ENCODE results near the gene ITPRID1. TPM values are rescaled to one million over a fixed set of nuclear protein-coding genes. Genes with fewer than 3 reads are reported as not detected.

The ITPRID1 gene
- polyA plus RNA-seq, 3 donors from 2014 or later, result not detected

- peaks cover 0 to 1% (median 0%) of the 10 kb centered on the region in 3 donors for H3K27me3 Mint-ChIP-seq (ENCODE audit: low read depth in 3 of 3)
- H3K4me3 Mint-ChIP-seq, result no peak overlapping the region
- H3K9me3 Mint-ChIP-seq, result peaks cover 0 to 5% (median 1%) of the 10 kb centered on the region in 6 donors
- H3K4me1 Mint-ChIP-seq, result no peaks in the 10 kb centered on the region
- no peak overlapping the region for H3K27ac Mint-ChIP-seq
- no peak for DNase-seq
- H3K36me3 Mint-ChIP-seq, result no peaks in the 10 kb centered on the region
Measured at GRCh38 chr7:31603046-31603445, 89.2 kb downstream of the ITPRID1 start.

GRCh38 chr7:31613604-31614003 is 99.7 kb downstream of the ITPRID1 start:
- Mint-ChIP-seq H3K4me1 (no peaks in the 10 kb centered on the region), H3K27ac (no peak overlapping the region), H3K9me3 (peaks cover 0 to 14% (median 3%) of the 10 kb centered on the region in 6 donors), H3K4me3 (no peak overlapping the region), H3K27me3 (ENCODE audit: low read depth in 3 of 3) (no peaks in the 10 kb centered on the region), H3K36me3 (no peaks in the 10 kb centered on the region)
- no peak for DNase-seq

- Mint-ChIP-seq H3K4me1 (no peaks in the 10 kb centered on the region), H3K4me3 (no peak overlapping the region), H3K27ac (no peak overlapping the region), H3K36me3 (no peaks in the 10 kb centered on the region), H3K9me3 (peaks cover 0 to 5% (median 0%) of the 10 kb centered on the region in 6 donors), H3K27me3 (ENCODE audit: low read depth in 3 of 3) (peaks cover 0 to 2% (median under 1%) of the 10 kb centered on the region in 3 donors)
- DNase-seq, result no peak
Measured at GRCh38 chr7:31633467-31633866, 119.6 kb downstream of the ITPRID1 start.

DNA sequence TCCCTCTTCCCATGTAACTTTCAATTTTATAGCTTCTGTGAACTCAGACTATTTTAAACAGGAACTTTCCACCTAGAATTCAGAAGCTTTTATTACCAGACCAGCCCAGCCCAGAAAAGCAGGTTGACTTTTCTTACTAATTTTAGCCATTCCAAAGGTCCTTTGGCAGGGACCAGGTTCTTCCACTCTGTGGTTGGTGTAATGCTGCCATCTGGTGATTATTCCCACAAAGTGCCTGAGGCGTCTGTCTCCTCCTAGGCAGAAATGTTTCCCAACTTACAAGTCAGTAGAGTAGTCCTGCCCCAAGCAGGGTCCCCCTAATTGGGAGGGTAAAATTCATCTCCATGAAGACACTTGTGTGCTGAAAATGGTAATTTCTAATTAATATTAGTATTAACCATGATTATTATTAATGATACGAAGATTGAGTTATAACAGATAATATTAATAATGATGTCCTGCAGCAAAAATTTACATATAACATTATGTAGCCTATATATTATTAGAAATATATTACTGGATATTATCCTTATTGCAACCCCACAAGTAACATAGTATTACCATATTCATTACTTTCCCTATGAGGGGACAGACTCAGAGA is 120.1 kb downstream of the ITPRID1 start:
- H3K36me3 Mint-ChIP-seq, result no peaks in the 10 kb centered on the region
- DNase-seq, result no peak
- no peaks in the 10 kb centered on the region for H3K4me1 Mint-ChIP-seq
- H3K4me3 Mint-ChIP-seq, result no peak overlapping the region
- H3K27me3 Mint-ChIP-seq (ENCODE audit: low read depth in 3 of 3), result peaks cover 0 to 2% (median 0%) of the 10 kb centered on the region in 3 donors
- peaks cover 0 to 5% (median 0%) of the 10 kb centered on the region in 6 donors for H3K9me3 Mint-ChIP-seq
- no peak overlapping the region for H3K27ac Mint-ChIP-seq

DNA sequence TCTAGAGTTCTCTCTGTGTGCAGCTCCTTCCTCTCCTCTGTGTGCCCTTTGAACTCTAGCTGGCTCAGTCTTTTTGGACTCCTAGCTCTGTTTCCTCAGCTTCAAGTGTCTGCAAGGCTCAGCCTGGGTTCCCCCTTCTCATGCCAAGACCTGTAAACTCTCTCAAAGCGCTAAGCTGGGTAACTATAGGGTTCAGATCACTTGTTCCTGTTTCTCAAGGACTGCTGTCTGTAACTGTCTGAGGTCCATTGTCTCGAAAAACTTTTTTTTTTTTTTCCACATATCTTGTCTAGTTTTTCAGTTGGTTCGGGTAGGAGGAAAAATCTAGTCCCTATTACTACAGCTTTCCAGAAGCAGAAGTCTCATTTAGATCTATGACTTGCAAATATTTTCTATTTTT is 126.5 kb downstream of the ITPRID1 start:
- H3K9me3 Mint-ChIP-seq, result peaks cover 0 to 22% (median 3%) of the 10 kb centered on the region in 6 donors

GRCh38 chr7:31642681-31643115 is 128.8 kb downstream of the ITPRID1 start:
- DNase-seq, result no peak
- Mint-ChIP-seq H3K4me3 (no peak overlapping the region), H3K36me3 (no peaks in the 10 kb centered on the region), H3K27me3 (ENCODE audit: low read depth in 3 of 3) (peaks cover 0 to 4% (median 2%) of the 10 kb centered on the region in 3 donors), H3K9me3 (peaks cover 0 to 22% (median 3%) of the 10 kb centered on the region in 6 donors), H3K4me1 (no peaks in the 10 kb centered on the region), H3K27ac (no peak overlapping the region)

More for the DNA sequence above, 126.5 kb downstream of the ITPRID1 start:
- Mint-ChIP-seq H3K27ac (no peak overlapping the region), H3K4me3 (no peak overlapping the region), H3K36me3 (no peaks in the 10 kb centered on the region), H3K4me1 (no peaks in the 10 kb centered on the region), H3K27me3 (ENCODE audit: low read depth in 3 of 3) (peaks cover 0 to 2% (median 2%) of the 10 kb centered on the region in 3 donors)
- DNase-seq, result no peak

- no peak overlapping the region for H3K4me3 Mint-ChIP-seq
- H3K9me3 Mint-ChIP-seq, result peaks cover 0 to 7% (median 0%) of the 10 kb centered on the region in 6 donors
- no peaks in the 10 kb centered on the region for H3K36me3 Mint-ChIP-seq
- H3K27ac Mint-ChIP-seq, result no peak overlapping the region
- DNase-seq, result no peak
- H3K4me1 Mint-ChIP-seq, result no peaks in the 10 kb centered on the region
- peaks cover 2% of the 10 kb centered on the region in 3 donors for H3K27me3 Mint-ChIP-seq (ENCODE audit: low read depth in 3 of 3)
Measured at GRCh38 chr7:31646942-31647341, 133.1 kb downstream of the ITPRID1 start.

DNA sequence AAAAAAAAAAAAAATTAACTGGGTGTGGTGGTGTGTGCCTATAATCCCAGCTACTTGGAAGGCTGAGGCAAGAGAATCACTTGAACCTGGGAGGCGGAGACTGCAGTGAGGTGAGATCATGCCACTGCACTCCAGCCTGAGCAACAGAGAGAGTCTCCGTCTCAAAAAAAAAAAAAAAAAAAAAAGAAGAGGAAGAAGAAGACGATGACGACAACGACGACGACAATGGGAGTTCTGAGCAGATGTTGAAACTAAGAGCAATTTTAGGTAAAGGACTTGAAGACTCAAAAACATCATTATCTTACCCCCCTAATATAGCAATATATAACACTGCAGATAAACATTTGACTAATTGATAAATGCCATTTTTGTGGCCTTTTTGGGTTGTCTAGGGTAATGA is 133.6 kb downstream of the ITPRID1 start:
- Mint-ChIP-seq H3K4me1 (no peaks in the 10 kb centered on the region), H3K27me3 (ENCODE audit: low read depth in 3 of 3) (peaks cover 0 to 2% (median 2%) of the 10 kb centered on the region in 3 donors), H3K9me3 (peaks cover 0 to 5% (median 0%) of the 10 kb centered on the region in 6 donors), H3K4me3 (no peak overlapping the region), H3K27ac (no peak overlapping the region), H3K36me3 (no peaks in the 10 kb centered on the region)
- no peak for DNase-seq

GRCh38 chr7:31648288-31648687 is 134.4 kb downstream of the ITPRID1 start:
- Mint-ChIP-seq H3K4me1 (no peaks in the 10 kb centered on the region), H3K9me3 (peaks cover 0 to 9% (median 0%) of the 10 kb centered on the region in 6 donors), H3K27ac (no peak overlapping the region), H3K36me3 (no peaks in the 10 kb centered on the region), H3K27me3 (ENCODE audit: low read depth in 3 of 3) (peaks cover 0 to 2% (median 2%) of the 10 kb centered on the region in 3 donors), H3K4me3 (no peak overlapping the region)
- DNase-seq, result no peak

DNA sequence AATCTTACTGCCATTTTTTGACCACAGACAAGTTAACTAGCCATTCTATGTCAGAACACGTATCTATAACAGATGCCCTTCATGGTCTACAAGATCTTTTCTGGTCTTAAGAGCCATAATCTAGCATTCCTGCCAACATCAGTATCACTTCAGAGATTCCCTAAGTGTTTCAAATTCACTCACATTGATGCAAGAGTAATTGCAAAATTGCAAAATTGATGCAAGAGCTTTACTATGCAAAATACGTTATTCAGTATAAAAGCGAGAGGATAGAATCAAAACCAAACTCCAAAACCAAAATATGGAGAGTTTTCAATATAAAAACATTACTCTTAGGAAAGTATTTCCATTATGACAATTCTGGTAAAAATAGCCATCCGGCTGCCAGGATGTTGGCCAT is 135.0 kb downstream of the ITPRID1 start:
- no peak for DNase-seq
- H3K9me3 Mint-ChIP-seq, result peaks cover 0 to 9% (median 0%) of the 10 kb centered on the region in 6 donors
- H3K27me3 Mint-ChIP-seq (ENCODE audit: low read depth in 3 of 3), result peaks cover 0 to 2% (median 2%) of the 10 kb centered on the region in 3 donors
- H3K4me3 Mint-ChIP-seq, result no peak overlapping the region
- H3K4me1 Mint-ChIP-seq, result no peaks in the 10 kb centered on the region
- H3K27ac Mint-ChIP-seq, result no peak overlapping the region
- no peaks in the 10 kb centered on the region for H3K36me3 Mint-ChIP-seq

GRCh38 chr7:31651234-31652062 is 137.6 kb downstream of the ITPRID1 start:
- Mint-ChIP-seq H3K9me3 (peaks cover 0 to 9% (median 1%) of the 10 kb centered on the region in 6 donors), H3K4me1 (no peaks in the 10 kb centered on the region), H3K4me3 (no peak overlapping the region), H3K27ac (no peak overlapping the region), H3K27me3 (ENCODE audit: low read depth in 3 of 3) (peaks cover 0 to 2% (median 0%) of the 10 kb centered on the region in 3 donors), H3K36me3 (no peaks in the 10 kb centered on the region)
- DNase-seq, result no peak

DNA sequence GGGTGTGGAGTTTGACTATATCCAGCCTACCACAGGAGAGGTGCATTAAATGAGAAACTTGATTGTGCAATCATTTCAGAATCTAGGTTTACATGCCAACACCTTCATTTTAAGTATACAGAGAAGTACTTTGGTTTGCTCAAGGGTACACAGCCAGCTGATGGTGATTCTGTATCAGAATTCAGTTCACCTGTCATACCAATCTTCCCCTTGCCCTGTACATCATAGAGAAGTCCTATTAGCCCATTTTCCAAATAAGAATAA is 138.1 kb downstream of the ITPRID1 start:
- DNase-seq, result no peak
- H3K4me3 Mint-ChIP-seq, result no peak overlapping the region
- H3K36me3 Mint-ChIP-seq, result no peaks in the 10 kb centered on the region
- H3K27ac Mint-ChIP-seq, result no peak overlapping the region
- H3K9me3 Mint-ChIP-seq, result peaks cover 0 to 9% (median 1%) of the 10 kb centered on the region in 6 donors
- no peaks in the 10 kb centered on the region for H3K4me1 Mint-ChIP-seq
- peaks cover 0 to 2% (median 0%) of the 10 kb centered on the region in 3 donors for H3K27me3 Mint-ChIP-seq (ENCODE audit: low read depth in 3 of 3)

- DNase-seq, result no peak
- Mint-ChIP-seq H3K27ac (no peak overlapping the region), H3K4me1 (no peaks in the 10 kb centered on the region), H3K4me3 (no peak overlapping the region), H3K27me3 (ENCODE audit: low read depth in 3 of 3) (peaks cover 0 to 2% (median 1%) of the 10 kb centered on the region in 3 donors), H3K9me3 (peaks cover 0 to 7% (median 3%) of the 10 kb centered on the region in 6 donors), H3K36me3 (no peaks in the 10 kb centered on the region)
Measured at GRCh38 chr7:31663072-31663471, 149.2 kb downstream of the ITPRID1 start.

GRCh38 chr7:31664890-31665289 is 151.0 kb downstream of the ITPRID1 start:
- H3K27me3 Mint-ChIP-seq (ENCODE audit: low read depth in 3 of 3), result peaks cover 0 to 2% (median 0%) of the 10 kb centered on the region in 3 donors
- no peaks in the 10 kb centered on the region for H3K4me1 Mint-ChIP-seq
- no peak overlapping the region for H3K4me3 Mint-ChIP-seq
- no peak for DNase-seq
- peaks cover 0 to 9% (median 3%) of the 10 kb centered on the region in 6 donors for H3K9me3 Mint-ChIP-seq
- H3K36me3 Mint-ChIP-seq, result no peaks in the 10 kb centered on the region
- no peak overlapping the region for H3K27ac Mint-ChIP-seq

Data from immature natural killer cell (primary cell).